Measurements from ENCODE around the gene GRID1.

GRCh38 chr10:85873063-85873462, 493.5 kb downstream of the GRID1 start:
- TF ChIP-seq CTCF (IDR thresholded peaks at IDR 0.05; ENCODE audit: low read length) (no peak), EZH2 (optimal IDR thresholded peaks at IDR 0.05; ENCODE audit: low read depth, low read length) (no peak)
